ENCODE results near the gene SLC8B1. TPM values are rescaled to one million over a fixed set of nuclear protein-coding genes. Genes with fewer than 3 reads are reported as not detected.
"Not testable (repeated sequence)": the region's sequence is repeated elsewhere in the genome, so short reads cannot be mapped to it uniquely, and the experiment has no call there.

Gene SLC8B1
- total RNA-seq, 1 experiment from 2014 or later = 5.2 TPM

DNA sequence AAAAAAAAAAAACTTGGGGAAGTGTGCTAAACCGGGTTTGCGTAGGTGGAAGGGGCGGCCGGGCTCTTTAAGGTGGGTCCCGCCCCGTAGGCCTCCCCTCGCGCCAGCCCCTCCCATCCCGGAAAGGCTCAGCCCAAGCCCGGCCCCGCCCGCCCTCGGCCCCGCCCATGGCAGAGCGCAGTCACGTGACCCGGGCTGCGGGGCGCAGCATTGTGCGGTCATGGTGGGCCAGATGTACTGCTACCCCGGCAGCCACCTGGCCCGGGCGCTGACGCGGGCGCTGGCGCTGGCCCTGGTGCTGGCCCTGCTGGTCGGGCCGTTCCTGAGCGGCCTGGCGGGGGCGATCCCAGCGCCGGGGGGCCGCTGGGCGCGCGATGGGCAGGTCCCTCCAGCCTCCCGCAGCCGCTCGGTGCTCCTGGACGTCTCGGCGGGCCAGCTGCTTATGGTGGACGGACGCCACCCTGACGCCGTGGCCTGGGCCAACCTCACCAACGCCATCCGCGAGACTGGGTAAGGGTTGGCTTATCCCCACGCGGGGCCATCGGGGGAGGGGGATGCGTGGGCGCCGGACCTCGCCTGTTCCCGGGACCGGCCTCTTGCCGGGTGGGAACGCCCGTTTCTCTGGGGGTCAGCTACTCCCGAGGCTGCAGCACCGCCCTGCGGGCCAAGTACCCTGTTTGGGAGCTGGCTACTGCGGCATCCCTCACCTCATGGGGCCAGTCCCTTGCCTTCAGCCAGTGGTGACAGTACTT lies 23.6 kb upstream of the SLC8B1 start, which contains the start of gene PLBD2:
TSS of gene PLBD2 (plus strand) at position 207 of the 752 bp plus-strand sequence. CDS start at position 221, 14 bp downstream.
- peak; percentile 89 for DNase-seq (ENCODE audit: low read depth)

DNA sequence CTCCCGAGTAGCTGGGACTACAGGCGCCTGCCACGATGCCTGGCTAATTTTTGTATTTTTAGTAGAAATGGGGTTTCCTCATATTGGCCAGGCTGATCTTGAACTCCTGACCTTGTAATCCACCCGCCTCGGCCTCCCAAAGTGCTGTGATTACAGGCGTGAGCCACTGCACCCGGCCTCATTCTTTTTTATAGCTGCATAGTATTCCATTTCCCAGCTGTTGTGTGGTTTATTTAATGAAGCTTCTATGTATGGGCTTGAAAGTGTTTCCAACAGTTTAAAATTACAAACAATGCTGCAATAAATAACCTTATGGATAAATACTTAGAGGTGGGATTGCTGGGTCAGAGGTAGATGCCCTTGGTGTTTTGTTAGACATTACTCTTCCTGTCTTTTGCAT lies 19.3 kb upstream of the SLC8B1 start:
- DNase-seq (ENCODE audit: low read depth) = not testable (repeated sequence)

DNA sequence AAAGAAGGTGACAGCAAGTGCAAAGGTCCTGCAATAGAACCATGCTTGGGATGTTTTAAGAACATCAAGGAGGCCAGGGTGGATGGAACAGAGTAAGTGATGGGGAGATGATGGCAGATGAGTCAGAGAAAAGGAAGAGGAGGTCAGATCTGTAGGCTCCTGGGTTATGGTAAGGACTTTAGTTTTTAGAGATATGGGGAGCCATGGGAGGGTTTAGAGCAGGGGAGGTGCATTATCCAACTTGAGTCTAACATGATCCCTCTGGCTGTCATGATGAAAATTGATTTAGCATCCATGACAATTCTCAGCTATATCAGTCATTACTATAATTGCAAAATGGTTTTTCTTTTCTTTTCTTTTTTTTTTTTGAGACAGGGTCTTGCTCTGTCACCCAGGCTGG lies 16.2 kb upstream of the SLC8B1 start:
- DNase-seq (ENCODE audit: low read depth) = no peak

DNA sequence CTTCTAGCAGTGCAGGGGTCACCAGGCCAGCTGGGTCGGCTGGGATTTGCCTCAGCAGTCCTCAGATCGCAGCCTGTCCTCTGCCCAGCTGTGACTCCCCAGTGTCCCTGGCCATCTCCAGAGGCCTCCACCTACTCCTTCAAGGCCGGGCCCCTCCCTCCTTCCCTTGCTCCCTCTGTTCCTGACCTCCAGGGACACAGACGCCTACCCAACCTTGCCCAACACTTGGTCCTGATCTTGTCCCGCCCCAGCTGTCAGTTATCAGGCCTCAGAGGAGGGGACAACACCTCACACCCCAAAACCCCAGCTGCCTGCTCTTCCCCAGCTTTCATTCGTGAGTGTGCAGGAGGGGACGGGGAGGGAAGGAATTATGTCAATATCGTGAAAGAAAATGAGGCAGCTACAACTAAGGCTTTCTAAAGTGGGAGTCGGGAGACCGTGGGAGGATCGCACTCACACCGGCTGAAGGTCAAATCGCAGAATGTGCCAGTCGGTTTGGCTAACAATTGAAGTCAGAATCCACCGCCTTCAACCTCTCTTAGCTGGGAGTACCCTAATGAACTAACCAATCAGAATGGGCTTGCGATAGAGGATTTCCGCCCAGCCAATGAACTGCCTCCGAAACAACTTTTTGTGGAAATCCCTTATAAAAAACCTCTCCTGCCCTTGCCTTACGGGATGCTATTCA lies 14.1 kb upstream of the SLC8B1 start:
- DNase-seq (ENCODE audit: low read depth) = no peak

DNA sequence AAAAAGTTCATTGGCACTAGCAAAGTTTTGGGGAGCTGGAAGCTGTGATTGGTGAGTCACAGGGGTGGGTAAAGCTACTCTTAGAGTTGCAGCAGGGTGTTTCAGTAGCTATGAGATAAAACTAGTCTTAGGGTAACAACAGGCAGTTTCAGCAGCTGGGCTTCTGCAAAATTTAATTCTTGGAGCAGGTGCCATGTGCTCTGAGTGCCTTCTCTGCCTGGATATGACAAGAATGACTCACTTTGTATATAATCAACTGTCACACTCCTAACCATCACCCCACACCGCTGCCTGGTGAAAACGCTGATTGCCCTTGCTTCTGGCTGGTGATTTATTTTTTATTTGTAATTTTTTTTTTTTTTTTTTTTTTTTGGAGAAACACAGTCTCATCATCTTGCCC lies 13.0 kb upstream of the SLC8B1 start:
- no peak for DNase-seq (ENCODE audit: low read depth)

DNA sequence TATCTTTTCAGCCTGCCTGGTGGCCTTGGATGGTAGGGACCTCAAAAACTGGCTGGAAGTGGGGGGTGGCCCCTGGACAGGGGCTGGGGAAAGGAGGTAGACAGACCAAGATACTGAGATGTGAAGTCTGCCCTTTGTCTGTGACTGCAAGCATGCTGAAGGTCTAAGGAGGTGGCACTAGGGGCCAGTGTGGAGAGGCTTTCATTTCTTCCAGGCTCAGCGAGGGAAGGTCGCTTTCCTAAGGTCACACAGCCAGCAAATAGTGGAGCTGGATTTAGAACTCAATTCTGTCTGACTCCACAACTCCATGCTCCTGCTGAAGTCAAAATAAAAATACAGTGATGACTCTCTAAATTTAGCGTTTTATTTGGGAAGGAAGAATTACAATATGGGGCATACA lies 12.2 kb upstream of the SLC8B1 start:
- no peak for DNase-seq (ENCODE audit: low read depth)

DNA sequence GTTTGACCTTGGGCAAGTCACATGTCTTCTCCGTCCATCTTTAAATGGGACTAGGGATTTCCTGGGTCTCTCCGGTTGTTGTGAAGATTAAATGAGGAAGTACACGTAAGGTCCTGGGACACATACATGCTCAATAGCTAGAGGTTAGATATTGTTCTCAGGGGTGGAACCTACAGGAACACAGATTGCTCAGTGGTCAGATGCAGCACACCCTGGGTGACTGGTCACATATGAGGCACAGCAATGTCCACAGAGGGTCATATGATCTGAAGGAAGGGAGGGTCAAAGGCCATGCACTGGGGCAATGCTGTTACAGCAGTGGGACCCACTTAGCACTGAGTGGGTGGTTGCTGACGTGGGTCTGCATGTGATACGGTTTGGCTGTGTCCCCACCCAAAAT lies 11.4 kb upstream of the SLC8B1 start:
- DNase-seq (ENCODE audit: low read depth) = no peak

DNA sequence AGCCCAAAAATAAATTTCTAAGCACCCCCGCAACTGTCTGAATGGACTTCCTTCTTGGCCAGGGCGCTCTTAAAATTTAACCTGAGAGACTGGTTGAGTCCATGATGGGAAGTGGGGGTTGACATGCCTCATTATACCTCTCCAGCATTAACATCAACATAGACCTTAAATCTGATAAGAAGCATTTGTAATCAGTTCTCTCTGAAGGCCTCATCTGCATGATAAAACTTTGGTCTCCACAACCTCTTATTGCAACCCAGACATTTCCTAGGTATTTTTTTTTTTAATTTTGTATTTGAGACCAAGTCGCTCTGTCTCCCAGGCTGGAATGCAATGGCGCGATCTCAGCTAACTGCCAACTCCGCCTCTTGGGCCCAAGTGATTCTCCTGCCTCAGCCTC lies 10.4 kb upstream of the SLC8B1 start:
- no peak for DNase-seq (ENCODE audit: low read depth)

DNA sequence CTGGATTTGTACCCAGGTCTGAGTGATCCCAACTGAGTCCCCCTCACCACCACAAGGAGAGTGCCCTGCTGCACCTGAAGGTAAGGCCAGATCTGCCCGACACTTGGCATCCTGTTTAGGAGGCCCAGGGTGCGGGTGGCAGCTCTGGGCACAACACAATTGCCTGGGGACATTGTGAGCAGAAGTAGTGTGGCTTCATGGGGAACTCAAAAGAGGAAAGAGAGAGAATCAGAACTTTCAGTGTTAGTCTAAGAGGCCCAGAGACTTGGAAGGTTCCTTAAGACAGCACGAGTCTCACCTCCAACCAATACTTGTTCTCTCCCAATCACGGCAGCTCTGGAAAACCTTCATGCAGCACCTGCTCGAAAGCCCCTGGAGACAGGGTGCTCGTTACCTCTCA lies 6.6 kb upstream of the SLC8B1 start:
- no peak for DNase-seq (ENCODE audit: low read depth)

DNA sequence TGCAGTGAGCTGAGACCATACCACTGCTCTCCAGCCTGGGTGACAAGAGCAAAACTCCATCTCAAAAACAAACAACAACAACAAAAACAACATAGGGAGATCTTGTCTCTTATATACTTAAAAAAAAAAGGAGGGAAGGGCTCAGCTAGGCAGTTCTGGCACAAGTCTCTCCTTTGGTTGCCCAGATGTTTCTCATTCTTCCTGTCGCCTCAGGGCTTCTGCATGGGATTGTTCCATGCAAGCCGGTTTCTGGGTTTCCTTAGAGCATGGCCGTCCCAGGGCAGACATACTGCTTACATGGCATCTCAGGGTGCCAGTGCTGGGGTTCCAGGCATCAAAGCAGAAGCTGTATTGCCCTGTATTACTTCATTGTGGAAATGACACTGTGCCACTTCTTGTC lies 5.2 kb upstream of the SLC8B1 start:
- peak; percentile 63 for DNase-seq (ENCODE audit: low read depth)

DNA sequence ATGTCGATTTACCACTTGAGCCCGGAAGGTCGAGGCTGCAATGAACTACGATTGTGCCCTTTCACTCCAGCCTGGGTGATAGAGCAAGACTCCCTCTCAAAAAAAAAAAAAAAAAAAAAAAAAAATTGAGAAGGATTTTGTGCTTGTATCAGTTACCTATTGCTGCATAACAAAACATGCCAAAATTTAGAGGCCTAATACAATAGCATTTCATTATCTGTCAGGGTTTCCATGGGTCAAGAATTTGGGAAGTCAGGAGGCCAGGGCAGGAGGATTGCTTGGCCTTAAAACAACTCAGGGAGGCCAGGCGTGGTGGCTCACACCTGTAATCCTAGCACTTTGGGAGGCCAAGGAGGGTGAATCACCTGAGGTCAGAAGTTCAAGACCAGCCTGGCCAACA lies 4.6 kb upstream of the SLC8B1 start:
- DNase-seq (ENCODE audit: low read depth) = no peak

DNA sequence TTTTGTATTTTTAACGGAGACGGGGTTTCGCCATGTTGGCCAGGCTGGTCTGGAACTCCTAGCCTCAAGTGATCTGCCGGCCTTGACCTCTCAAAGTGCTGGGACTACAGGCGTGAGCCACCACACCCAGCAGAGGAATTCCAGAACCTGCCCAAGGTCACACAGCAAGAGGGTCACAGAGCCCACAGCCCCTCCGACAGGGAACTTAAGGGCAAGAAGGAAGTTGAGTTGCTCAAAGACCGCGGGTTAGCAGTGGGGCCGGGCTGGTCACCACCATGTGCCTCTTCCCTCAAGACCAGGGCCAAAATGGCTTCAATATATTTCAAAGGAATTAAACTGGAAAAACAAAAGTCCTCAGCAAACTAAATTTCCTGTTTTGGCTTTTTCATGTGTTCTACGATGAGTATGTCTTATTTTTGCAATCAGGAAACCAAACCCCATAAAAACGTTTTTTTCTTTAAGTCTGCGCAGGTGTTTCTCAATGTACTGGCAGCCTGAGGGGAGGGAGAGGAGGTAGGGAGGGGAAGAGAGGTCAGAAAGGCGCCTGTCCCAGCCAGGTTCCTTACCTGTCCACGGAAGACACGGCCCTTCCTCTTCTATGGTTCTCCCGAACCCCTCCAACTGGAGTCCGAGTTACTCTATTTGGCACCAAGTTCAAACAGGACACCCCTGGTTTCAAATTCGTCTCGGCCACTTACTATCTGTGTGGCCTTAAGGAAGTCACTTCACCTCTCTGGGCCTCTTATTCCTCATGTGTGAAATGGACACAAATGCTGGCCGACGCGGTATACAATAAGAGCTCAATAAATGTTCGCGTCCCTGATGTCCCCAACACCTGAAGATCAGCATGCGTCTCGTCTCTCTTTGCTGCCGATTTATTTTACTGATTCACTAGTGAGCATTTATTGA lies 778 bp downstream of the SLC8B1 start:
- DNase-seq (ENCODE audit: low read depth) = no peak

DNA sequence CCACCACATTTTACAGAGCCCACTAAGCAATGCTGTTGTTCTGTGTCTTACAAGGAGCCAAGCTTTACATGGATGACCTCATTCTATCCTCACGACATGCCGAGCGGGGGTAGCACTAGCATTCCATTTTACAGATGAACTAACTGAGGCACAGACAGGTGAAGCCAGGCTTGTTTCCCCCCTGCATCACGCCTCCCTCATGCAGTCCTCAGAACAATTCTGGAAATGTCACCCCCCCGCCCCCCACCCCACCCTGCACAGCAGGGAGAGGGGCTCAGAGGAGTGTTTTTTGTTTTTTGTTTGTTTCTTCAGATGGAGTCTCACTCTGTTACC lies 1.5 kb downstream of the SLC8B1 start:
- DNase-seq (ENCODE audit: low read depth) = no peak

DNA sequence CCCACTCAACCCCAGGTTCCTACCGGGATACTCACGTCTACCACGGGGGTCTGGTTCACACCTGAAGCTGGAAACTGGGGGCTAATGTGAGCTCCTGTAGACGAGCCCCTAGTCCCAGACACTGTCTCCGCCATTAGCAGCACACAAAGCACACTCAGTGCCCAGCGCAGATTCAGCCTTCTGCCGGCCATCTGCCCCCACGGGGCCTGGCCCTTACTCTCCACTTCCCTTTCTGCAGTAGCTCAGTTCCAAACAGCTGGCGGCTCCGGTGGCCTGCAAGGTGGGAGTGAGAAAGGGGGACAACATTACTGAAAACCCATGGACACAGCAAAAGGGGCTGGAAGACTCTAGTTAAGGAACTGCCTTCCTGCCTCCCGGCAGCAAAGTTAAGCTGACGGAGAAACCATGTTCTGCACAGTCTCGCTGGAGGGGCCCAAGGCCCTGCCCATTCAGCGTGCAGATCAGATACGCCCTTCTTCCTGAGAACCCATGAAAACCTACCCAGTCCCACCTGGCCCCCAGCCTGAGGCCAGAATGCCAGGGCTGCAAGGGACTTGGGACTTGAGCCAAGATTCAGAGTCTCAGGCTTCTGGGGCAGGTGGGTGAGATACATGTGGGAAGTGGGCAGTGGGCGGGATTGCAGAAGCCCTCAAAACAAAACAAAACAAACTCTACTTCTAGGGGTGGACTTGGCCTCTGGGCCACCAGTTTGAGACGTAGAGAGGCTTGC lies 2.1 kb downstream of the SLC8B1 start:
- DNase-seq (ENCODE audit: low read depth) = no peak

DNA sequence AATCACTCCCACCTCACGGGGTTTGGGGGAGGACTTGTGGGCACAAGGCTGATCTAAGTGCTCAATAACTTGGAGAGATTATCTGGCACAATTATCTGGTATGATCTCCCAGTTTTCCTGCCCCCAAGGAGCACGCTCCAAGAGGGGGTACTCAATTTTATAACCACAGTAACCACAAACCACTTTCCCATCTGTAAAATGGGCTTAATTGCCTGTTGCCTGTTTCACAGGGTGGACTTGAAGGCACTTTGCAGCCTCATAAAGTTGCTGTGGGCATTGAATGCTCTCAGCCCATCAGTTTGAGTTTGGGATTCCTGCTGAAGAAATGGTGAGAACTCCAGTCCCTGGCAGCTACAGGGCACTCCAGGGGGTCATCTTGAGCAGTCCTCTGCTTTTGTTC lies 4.4 kb downstream of the SLC8B1 start:
- no peak for DNase-seq (ENCODE audit: low read depth)

DNA sequence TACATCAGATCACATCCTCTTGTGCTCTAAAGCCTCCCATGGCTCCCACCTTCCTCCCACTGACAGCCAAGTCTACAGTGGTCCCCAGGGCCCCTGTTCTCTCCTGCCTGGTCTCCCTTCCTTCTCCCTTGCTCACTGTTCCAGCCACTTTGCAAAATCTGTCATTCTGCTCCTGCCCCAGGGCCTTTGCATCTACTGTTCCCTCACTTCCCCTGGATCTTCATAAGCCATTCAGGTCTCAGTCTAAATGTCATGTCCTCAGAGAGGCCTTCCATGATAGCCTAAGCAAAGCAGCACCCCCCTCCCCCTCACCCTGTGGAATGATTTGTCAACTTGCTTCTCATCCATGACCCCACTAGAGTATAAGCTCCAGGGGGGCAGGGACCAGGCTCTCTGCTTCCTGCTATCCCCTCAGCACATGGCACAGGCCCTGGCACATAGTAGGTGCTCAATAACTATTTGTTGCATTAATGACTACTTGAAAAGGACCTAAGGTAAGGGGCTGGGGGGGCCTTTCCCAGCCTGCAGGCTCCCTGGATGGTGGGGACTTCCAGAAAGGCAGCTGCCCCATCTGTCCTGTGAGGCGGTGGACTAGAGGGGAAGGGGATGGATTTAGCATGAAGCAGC lies 5.0 kb downstream of the SLC8B1 start:
- no peak for DNase-seq (ENCODE audit: low read depth)

DNA sequence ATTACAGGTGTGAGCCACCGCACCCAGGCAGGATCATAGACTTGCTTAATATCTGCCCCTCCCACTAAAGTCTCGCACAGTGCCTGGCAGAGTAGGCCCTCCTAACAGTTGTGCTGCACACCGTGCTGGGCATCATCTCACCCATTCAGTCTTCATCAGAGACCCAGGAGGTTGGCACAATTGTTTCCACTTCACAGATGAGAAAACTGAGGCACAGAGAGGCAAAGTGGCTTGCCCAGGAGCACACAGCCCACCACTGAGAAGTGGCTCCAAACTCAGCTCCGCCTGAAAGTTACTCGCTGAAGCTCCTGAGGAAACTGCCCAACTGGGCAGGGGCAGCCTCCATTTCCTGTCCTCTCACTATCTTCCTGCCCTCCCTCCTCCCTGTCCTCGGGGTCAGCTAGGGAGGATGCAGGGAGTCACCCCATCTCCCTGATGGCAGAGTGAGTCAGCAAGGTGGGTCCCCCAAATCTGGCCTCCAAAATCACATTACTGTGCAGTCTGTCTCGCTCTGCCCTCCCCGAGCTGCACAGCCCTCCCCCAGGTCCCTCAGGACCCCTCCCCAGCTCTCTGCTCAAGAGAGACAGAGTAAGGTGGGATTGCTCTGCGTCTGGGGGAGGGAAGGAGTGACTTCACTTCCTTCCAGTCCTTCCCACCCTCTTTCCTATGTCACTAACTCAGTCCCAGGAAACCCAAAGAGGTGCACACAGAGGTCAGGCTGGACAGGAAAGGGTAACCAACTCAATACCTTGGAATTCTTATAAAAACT lies 5.7 kb downstream of the SLC8B1 start:
- no peak for DNase-seq (ENCODE audit: low read depth)

DNA sequence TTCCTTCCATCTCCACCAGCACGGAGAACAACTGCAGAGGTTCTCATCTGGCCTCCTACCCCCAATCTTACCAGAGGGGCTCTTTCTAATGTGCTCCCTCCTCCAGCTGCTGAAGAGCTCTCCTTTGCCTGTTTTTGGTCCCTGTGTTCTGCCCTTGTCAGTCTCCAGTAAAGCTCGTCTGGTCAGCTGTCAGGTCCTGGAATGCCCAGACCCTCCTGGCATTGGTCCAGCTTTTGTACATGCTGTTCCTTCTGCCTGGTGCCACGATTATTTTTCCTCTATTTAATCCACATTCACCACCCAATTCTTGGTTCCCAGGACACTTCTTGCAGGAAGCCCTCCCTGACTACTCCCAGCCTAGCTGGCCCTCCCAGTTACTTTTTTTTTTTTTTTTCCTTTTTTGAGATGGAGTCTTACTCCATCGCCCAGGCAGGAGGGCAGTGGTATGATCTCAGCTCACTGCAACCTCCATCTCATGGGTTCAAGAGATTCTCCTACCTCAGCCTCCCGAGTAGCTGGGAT lies 6.5 kb downstream of the SLC8B1 start:
- DNase-seq (ENCODE audit: low read depth) = no peak

DNA sequence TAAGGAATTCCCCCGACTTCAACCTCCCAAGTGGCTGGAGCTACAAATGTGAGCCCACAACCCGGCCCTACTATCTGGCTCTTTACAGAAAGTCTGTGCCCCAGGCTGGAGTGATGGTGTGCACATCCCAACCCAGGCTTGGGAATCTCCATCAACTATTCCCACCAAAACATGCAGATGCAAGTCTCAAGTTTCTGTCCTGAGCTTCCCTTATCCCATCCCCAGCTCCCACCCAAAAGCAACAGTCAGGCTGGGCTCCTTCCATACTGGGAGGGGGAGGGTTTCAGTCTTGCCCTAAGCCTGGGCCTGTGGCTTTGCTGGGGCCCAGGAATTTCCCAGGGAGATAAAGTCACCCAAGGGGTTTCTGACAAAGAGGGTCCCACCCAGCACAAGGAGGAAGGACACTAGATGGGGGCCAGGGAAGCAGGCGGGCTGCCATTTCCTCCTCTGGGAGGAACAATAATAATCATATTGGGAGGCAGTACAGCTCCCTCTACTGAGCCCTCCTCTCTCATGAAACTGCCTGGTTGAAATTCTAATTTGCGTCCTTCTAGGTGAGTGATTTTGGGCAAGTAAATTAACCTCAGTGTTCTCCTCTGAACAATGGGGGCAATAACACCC lies 8.0 kb downstream of the SLC8B1 start:
- DNase-seq (ENCODE audit: low read depth) = no peak

DNA sequence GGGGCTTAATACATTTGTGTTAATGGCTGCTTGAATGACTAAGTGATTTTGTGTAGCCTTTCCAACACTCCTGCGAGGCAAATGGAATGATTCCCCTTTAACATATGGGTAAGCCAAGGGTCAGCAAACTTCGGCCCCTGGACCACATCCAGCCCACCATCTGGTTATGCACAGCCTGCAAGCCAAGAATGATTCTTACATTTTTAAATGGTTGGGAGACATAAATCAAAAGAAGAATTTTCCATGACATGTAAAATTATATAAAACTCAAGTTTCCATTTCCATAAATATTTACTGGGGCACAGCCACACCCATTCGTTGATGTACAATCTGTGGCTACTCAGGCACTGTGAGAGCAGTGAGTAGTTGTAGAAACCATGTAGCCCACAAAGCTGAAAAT lies 9.0 kb downstream of the SLC8B1 start:
- peak; percentile 50 for DNase-seq (ENCODE audit: low read depth)
